Kidney (tissue), 14 donors: ENCODE data around the gene SYF2. TPM values are rescaled to one million over a fixed set of nuclear protein-coding genes. Genes with fewer than 3 reads are reported as not detected.

Experiments
- DNase-seq, 5 donors: peaks; one replicate each; pipeline ENCODE4 v3.0.0-alpha.2; 2013 to 2020
- FAIRE-seq: peaks from 2 replicates; lab custom pipeline; 2012; peaks lifted over from hg19 to GRCh38; lab: Jason Lieb, UNC
- H3K27ac ChIP-seq, 2 donors: one replicate each; pipeline ENCODE4 v1.7.0; 2013; ENCODE audit warnings: low read depth in 2 of 2, low read length in 2 of 2, inconsistent platforms in 1 of 2
- H3K27me3 ChIP-seq: one replicate; pipeline ENCODE4 v1.7.1; 2013; ENCODE audit warnings: low read length, inconsistent platforms; ENCODE audit not compliant: control insufficient read depth, insufficient read depth
- H3K36me3 ChIP-seq, 3 donors: one replicate each; pipeline versions ENCODE4 v1.7.0 to v1.7.1; 2013; ENCODE audit warnings: low read length in 3 of 3, control low read depth in 1 of 3, inconsistent platforms in 1 of 3; ENCODE audit not compliant: insufficient read depth in 3 of 3, control insufficient read depth in 2 of 3
- H3K4me1 ChIP-seq, 3 donors: one replicate each; pipeline versions ENCODE4 v1.7.0 to v1.7.1; 2013; ENCODE audit warnings: low read length in 3 of 3, inconsistent platforms in 1 of 3, low read depth in 1 of 3; ENCODE audit not compliant: control insufficient read depth in 2 of 3, insufficient read depth in 2 of 3
- H3K4me3 ChIP-seq, 3 donors: one replicate each; pipeline versions ENCODE4 v1.7.0 to v1.8.1; 2013; ENCODE audit warnings: low read length in 3 of 3, control low read depth in 1 of 3, inconsistent platforms in 1 of 3
- H3K9ac ChIP-seq, 3 donors: one replicate each; pipeline versions ENCODE4 v1.7.0 to v1.7.1; 2013; ENCODE audit warnings: low read length in 3 of 3, control low read depth in 1 of 3, inconsistent platforms in 1 of 3
- H3K9me3 ChIP-seq, 3 donors: one replicate each; pipeline versions ENCODE4 v1.7.0 to v1.7.1; 2013; ENCODE audit warnings: low read length in 3 of 3, control low read depth in 1 of 3, inconsistent platforms in 1 of 3; ENCODE audit not compliant: control insufficient read depth in 2 of 3, insufficient read depth in 1 of 3
- CTCF ChIP-seq: IDR thresholded peaks from 3 replicates; pipeline ENCODE4 v1.5.1; 2012; ENCODE audit warnings: mild to moderate bottlenecking, moderate library complexity, borderline replicate concordance; ENCODE audit not compliant: insufficient read depth; ENCODE audit errors: extremely low read depth
- intact Hi-C: fragments of 100-400 bp; cut with DNase I; formaldehyde crosslinking; loops from one replicate; pipeline ENCODE4 v1.11.1; 2022
- polyA plus RNA-seq: library from polyadenylated mRNA; stranded (reverse); fragments of 350-450 nt; fragmentation: Illumina TruSeq; extraction: RNeasy Lipid Tissue Mini Kit (QIAGEN cat#74804); gene quantifications from one replicate; pipeline ENCODE4 v1.2.3, GENCODE V29; 2014; ENCODE audit warnings: low read depth, low replicate concordance; ENCODE audit not compliant: insufficient read depth
- total RNA-seq: library from RNA; stranded (reverse); fragmentation: NEBNext Ultra II Directional; extraction: Animal tissue kit (Norgen Biotek cat#: 25700); gene quantifications from one replicate; pipeline ENCODE4 v1.2.1, GENCODE V29; 2021
- donor health status: control.
- donor health status: control.
- donor health status: control.
- donor health status: control.
- donor health status: control.
- donor health status: DM: yes; HTN: yes; CAD: no.
- donor health status: Normal renal cell carcinoma (clear cell type).

Gene SYF2
- total and polyA plus RNA-seq, 2 donors from 2014 or later, result 53.8 to 91.5 TPM

- Histone ChIP-seq H3K9ac (no peak overlapping the region), H3K4me3 (no peak overlapping the region), H3K36me3 (no peaks in the 10 kb centered on the region), H3K4me1 (no peaks in the 10 kb centered on the region), H3K9me3 (no peaks in the 10 kb centered on the region), H3K27me3 (no peaks in the 10 kb centered on the region), H3K27ac (no peak overlapping the region)
- DNase-seq, result no peak
- TF ChIP-seq CTCF, result no peak
- FAIRE-seq, result no peak
- intact Hi-C loops, result no loop called here
These were observed 48.9 kb downstream of the SYF2 start for GRCh38 chr1:25183126-25183980.

GRCh38 chr1:25182629-25183028, 49.7 kb downstream of the SYF2 start:
- Histone ChIP-seq H3K4me1 (no peaks in the 10 kb centered on the region), H3K9me3 (no peaks in the 10 kb centered on the region), H3K27ac (no peak overlapping the region), H3K4me3 (no peak overlapping the region), H3K9ac (no peak overlapping the region), H3K36me3 (no peaks in the 10 kb centered on the region), H3K27me3 (no peaks in the 10 kb centered on the region)
- DNase-seq, result no peak
- TF ChIP-seq CTCF, result no peak
- FAIRE-seq, result no peak
- intact Hi-C loops, result no loop called here

- Histone ChIP-seq H3K9me3 (no peaks in the 10 kb centered on the region), H3K36me3 (no peaks in the 10 kb centered on the region), H3K27ac (no peak overlapping the region), H3K27me3 (no peaks in the 10 kb centered on the region), H3K4me3 (no peak overlapping the region), H3K9ac (no peak overlapping the region), H3K4me1 (no peaks in the 10 kb centered on the region)
- no peak for DNase-seq
- TF ChIP-seq CTCF, result no peak
- no peak for FAIRE-seq
- intact Hi-C loops, result no loop called here
These were observed 51.3 kb downstream of the SYF2 start for GRCh38 chr1:25180996-25181395.
